KMS-11 (cell line): Measurements from ENCODE around the gene RSPH4A.

Experiments
- H2AFZ ChIP-seq: fragments of 200-600 bp; sonication (generic); 2 replicates; pipeline ENCODE4 v1.6.1; 2016; ENCODE audit warnings: antibody characterized with exemption, mixed run types, low read depth
- H3K27ac ChIP-seq: fragments of 200-600 bp; sonication (generic); 2 replicates; pipeline ENCODE4 v1.6.1; 2016; ENCODE audit warnings: mild to moderate bottlenecking, mixed run types
- H3K27me3 ChIP-seq: fragments of 200-600 bp; sonication (generic); 2 replicates; pipeline ENCODE4 v1.6.1; 2017; ENCODE audit warnings: mild to moderate bottlenecking, low read depth, mixed run types, moderate library complexity; ENCODE audit not compliant: insufficient read depth
- H3K36me3 ChIP-seq: fragments of 200-600 bp; sonication (generic); 2 replicates; pipeline ENCODE4 v1.6.1; 2017; ENCODE audit warnings: mild to moderate bottlenecking, mixed run types; ENCODE audit not compliant: insufficient read depth
- H3K4me1 ChIP-seq: fragments of 200-600 bp; sonication (generic); 2 replicates; pipeline ENCODE4 v1.6.1; 2016; ENCODE audit warnings: mild to moderate bottlenecking, low read depth, mixed run types; ENCODE audit not compliant: poor library complexity, severe bottlenecking
- H3K4me2 ChIP-seq: fragments of 200-600 bp; sonication (generic); 2 replicates; pipeline ENCODE4 v1.7.0; 2016; ENCODE audit warnings: mild to moderate bottlenecking, mixed run types
- H3K4me3 ChIP-seq: fragments of 200-600 bp; sonication (generic); IDR thresholded peaks from 2 replicates; pipeline ENCODE4 v1.6.1; 2017; ENCODE audit warnings: low read depth, low read length, mixed read lengths; ENCODE audit not compliant: insufficient read depth
- H3K79me2 ChIP-seq: fragments of 200-600 bp; sonication (generic); 2 replicates; pipeline ENCODE4 v1.6.1; 2016; ENCODE audit warnings: low read depth, mixed run types; ENCODE audit not compliant: insufficient read depth
- H3K9ac ChIP-seq: fragments of 200-600 bp; sonication (generic); 2 replicates; pipeline ENCODE4 v1.6.1; 2016; ENCODE audit warnings: mild to moderate bottlenecking, mixed run types
- H4K20me1 ChIP-seq: fragments of 200-600 bp; sonication (generic); 2 replicates; pipeline ENCODE4 v1.6.1; 2016; ENCODE audit warnings: mild to moderate bottlenecking, mixed run types; ENCODE audit not compliant: insufficient read depth
- TF ChIP-seq, protein P1 (sequence below): fragments of 200-600 bp; sonication (generic); conservative IDR thresholded peaks from 2 replicates; pipeline ENCODE4 v1.6.1; 2017; ENCODE audit warnings: low read depth, mild to moderate bottlenecking, antibody characterized with exemption, low read length, moderate library complexity, mixed read lengths

RSPH4A gene

DNA sequence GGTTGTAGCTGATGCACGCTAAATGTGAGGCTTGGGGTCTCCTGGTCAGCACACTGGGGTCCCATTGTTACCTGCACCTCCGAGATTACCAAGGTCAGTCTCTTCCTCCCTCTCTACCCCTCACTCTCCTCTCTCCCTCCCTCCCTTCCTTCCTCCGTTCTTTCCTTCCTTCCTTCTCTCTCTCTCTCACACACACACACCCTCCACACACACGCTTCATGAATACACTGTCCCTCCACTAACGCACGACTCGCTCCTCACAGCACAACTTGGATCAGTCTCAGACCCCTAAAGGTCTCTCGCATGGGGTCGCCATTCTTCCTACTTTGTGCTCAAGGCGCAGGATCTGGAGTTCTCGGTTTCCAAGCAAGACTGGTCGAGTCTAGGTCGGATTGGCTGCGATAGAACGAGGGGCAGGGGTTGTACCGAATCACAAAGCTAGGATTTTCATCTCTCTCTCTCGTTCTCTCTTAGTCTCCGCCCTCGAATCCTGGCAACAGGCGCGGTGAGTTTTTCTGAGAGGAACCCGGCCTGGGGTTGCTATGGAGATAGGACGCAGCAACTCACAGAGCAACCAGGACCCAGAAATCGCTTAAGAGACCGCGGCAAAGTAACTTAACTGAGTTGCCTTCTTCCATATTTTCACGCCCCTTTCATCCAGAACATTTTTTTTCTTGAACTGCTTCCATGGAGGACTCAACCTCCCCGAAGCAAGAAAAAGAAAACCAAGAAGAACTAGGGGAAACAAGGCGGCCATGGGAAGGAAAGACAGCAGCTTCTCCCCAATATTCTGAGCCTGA, at the start of gene RSPH4A:
Gene RSPH4A, plus strand, starts transcription at position 543 of the 800 bp plus-strand sequence. Its CDS starts 145 bp downstream, at position 688.
- Histone ChIP-seq H3K9ac (no peak within 1 kb of the TSS), H3K36me3 (no peaks in the 10 kb centered on the region), H3K4me1 (no peaks in the 10 kb centered on the region), H3K4me2 (peak within 1 kb of the TSS; percentile 47), H3K4me3 (no peak within 1 kb of the TSS), H3K27me3 (0 out of 2 replicates have a peak, but pooled peaks cover 3% of the 10 kb centered on the region), H4K20me1 (no peaks in the 10 kb centered on the region), H2AFZ (peak within 1 kb of the TSS; percentile 85), H3K79me2 (no peaks in the 10 kb centered on the region), H3K27ac (no peak within 1 kb of the TSS)
- TF ChIP-seq, protein P1, sequence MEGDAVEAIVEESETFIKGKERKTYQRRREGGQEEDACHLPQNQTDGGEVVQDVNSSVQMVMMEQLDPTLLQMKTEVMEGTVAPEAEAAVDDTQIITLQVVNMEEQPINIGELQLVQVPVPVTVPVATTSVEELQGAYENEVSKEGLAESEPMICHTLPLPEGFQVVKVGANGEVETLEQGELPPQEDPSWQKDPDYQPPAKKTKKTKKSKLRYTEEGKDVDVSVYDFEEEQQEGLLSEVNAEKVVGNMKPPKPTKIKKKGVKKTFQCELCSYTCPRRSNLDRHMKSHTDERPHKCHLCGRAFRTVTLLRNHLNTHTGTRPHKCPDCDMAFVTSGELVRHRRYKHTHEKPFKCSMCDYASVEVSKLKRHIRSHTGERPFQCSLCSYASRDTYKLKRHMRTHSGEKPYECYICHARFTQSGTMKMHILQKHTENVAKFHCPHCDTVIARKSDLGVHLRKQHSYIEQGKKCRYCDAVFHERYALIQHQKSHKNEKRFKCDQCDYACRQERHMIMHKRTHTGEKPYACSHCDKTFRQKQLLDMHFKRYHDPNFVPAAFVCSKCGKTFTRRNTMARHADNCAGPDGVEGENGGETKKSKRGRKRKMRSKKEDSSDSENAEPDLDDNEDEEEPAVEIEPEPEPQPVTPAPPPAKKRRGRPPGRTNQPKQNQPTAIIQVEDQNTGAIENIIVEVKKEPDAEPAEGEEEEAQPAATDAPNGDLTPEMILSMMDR, result no peak

DNA sequence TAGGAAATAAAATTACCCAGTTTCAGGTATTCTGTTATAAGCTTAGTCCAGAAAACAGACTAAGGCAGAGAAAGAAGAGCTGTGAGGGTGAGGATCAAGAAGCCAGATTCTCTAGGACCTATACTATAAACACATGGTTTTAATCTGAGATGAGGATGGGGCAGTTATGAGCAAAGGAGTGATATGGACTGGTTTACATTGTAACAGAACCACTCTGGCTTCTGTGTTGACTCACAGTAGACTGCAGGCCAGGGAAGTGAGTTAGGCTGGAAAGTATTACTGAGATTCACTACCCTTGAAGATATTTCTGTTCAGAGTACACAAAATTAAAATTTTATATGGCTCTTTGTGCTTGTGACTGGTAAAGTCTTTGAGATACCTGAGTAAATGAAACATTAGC, 48.2 kb upstream of the RSPH4A start:
- Histone ChIP-seq H3K4me1 (peaks cover 14% of the 10 kb centered on the region), H3K9ac (no peak overlapping the region), H2AFZ (no peak overlapping the region), H3K27ac (no peak overlapping the region), H3K36me3 (no peaks in the 10 kb centered on the region), H4K20me1 (no peaks in the 10 kb centered on the region), H3K4me2 (no peak overlapping the region), H3K27me3 (no peaks in the 10 kb centered on the region), H3K79me2 (peaks cover 23% of the 10 kb centered on the region), H3K4me3 (no peak overlapping the region)
- TF ChIP-seq, protein P1, result no peak

DNA sequence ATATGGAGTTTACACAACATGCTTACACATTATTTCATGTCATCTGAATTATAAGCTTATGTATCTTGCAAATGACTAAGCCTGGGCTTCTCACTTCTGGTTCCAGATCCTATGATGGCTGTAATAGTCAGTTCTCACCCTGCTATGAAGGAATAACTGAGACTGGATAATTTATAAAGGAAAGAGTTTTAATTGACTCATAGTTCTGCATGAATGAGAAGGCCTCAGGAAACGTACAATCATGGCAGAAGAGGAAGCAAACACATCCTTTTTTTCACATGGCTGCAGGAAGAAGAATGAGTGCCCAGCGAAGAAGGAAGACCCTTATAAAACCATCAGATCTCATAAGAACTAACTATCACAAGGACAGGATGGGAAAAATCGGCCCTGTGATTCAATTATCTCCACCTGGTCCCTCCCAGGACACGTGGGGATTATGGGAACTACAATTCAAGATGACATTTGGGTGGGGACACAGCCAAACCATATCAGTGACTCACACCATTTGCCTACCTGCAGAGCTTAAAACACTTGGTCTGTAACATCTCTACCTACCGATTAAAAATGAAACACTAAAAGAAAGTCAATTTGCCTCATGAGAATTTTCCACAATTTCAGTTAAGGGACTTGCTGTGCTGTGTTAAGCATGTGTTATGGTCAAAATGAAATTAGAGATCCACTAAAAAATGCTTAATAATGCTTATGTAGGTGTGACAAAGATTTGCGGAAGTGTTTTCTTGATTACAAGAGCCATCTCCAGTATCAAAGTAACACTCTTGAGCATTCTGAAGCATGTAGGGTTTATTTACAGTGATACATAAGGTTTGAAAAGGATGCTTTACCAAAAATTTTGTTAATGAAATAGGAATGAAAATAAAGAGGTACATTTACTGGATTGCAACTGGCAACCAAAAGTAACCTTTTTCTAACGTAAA, 47.2 kb upstream of the RSPH4A start:
- no peak overlapping the region for H3K9ac ChIP-seq
- peaks cover 33% of the 10 kb centered on the region for H3K79me2 ChIP-seq
- no peaks in the 10 kb centered on the region for H3K27me3 ChIP-seq
- peaks cover 20% of the 10 kb centered on the region for H3K4me1 ChIP-seq
- no peaks in the 10 kb centered on the region for H3K36me3 ChIP-seq
- H2AFZ ChIP-seq, result no peak overlapping the region
- H4K20me1 ChIP-seq, result no peaks in the 10 kb centered on the region
- H3K27ac ChIP-seq, result no peak overlapping the region
- TF ChIP-seq, protein P1, result no peak
- no peak overlapping the region for H3K4me3 ChIP-seq
- no peak overlapping the region for H3K4me2 ChIP-seq

DNA sequence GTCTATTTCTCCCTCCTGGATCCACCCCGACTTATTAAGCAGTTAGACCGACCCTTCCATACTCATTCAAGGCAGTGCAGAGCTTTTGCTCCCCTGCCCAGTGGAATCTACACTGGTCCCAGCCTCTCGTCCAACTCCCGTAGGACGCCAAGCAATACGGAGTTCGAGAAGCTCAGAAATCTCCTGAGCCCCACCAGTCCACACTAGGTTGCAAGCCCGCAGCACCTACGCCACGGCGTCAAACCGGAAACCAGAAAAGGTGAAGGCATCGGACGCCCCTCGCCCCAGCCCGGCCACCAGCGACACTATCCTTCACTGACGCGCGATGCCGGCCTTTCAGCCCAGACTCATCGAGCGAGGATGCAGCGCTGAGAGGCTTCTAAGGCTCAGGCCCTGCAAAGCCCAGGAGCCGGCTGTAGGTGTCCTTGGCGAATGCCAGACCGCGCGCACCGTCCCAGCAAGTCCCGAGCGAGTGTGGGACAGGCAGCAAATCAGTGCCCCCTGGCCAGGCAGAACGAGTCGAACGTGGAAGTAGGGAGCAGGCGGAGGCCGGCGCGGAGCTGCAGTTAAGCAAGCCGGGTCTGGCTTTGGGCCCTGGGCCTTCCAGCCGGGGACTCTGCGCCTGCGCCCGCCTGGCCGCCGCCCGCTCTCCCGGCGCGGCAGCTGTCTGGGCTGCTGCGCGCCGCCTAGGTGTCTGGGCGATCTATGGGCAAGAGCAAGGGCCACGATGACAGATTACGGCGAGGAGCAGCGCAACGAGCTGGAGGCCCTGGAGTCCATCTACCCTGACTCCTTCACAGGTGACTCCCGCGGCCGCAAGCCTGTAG, 45.2 kb upstream of the RSPH4A start, which contains the start of gene RWDD1:
Gene RWDD1, plus strand, starts transcription at position 649 of the 827 bp plus-strand sequence. Its CDS starts 79 bp downstream, at position 728.
- Histone ChIP-seq H4K20me1 (no peaks in the 10 kb centered on the region), H3K4me2 (peak within 1 kb of the TSS; percentile 88), H3K27me3 (no peaks in the 10 kb centered on the region), H3K79me2 (peaks cover 35% of the 10 kb centered on the region), H3K4me1 (peaks cover 20% of the 10 kb centered on the region), H2AFZ (peak within 1 kb of the TSS; percentile 94), H3K9ac (peak within 1 kb of the TSS; percentile 74), H3K36me3 (no peaks in the 10 kb centered on the region), H3K27ac (peak within 1 kb of the TSS; percentile 71), H3K4me3 (no peak within 1 kb of the TSS)
- TF ChIP-seq, protein P1, result no peak
